Gastroesophageal sphincter (tissue), 3 donors: ENCODE measurements around the gene GNAQ.

Experiments used
- CTCF ChIP-seq, 4 experiments: fragments of 200-600 bp in 2 of 4; fragments of 450-650 bp in 2 of 4; sonication (generic) in 1 of 4; IDR thresholded peaks; one replicate each; pipeline ENCODE4 v1.5.1; 2017 to 2019; ENCODE audit warnings: antibody characterized with exemption in 4 of 4, mild to moderate bottlenecking in 2 of 4, moderate library complexity in 2 of 4
- EP300 ChIP-seq: sonication (generic); formaldehyde crosslinking; IDR thresholded peaks from one replicate; pipeline ENCODE4 v1.6.1; 2017; ENCODE audit warnings: antibody characterized with exemption, mild to moderate bottlenecking

- TF ChIP-seq EP300 (no peak), CTCF (IDR thresholded peaks at IDR 0.05) (no peak)
Measured at GRCh38 chr9:77707383-77708063, 324.1 kb downstream of the GNAQ start.
